NCI-H146 treated with DMSO at 0.1 percent for 48 hours (cell line): ENCODE measurements around the gene STAC3.

Experiments used
- DNase-seq: peaks from one replicate; lab custom pipeline; 2025; ENCODE audit not compliant: unreplicated experiment; lab: John Stamatoyannopoulos, UW

Gene STAC3

DNA sequence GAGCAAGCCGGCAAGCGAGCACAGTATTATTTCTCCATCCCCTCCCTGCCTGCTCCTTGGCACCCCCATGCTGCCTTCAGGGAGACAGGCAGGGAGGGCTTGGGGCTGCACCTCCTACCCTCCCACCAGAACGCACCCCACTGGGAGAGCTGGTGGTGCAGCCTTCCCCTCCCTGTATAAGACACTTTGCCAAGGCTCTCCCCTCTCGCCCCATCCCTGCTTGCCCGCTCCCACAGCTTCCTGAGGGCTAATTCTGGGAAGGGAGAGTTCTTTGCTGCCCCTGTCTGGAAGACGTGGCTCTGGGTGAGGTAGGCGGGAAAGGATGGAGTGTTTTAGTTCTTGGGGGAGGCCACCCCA, 38.3 kb downstream of the STAC3 start:
- no peak for DNase-seq

DNA sequence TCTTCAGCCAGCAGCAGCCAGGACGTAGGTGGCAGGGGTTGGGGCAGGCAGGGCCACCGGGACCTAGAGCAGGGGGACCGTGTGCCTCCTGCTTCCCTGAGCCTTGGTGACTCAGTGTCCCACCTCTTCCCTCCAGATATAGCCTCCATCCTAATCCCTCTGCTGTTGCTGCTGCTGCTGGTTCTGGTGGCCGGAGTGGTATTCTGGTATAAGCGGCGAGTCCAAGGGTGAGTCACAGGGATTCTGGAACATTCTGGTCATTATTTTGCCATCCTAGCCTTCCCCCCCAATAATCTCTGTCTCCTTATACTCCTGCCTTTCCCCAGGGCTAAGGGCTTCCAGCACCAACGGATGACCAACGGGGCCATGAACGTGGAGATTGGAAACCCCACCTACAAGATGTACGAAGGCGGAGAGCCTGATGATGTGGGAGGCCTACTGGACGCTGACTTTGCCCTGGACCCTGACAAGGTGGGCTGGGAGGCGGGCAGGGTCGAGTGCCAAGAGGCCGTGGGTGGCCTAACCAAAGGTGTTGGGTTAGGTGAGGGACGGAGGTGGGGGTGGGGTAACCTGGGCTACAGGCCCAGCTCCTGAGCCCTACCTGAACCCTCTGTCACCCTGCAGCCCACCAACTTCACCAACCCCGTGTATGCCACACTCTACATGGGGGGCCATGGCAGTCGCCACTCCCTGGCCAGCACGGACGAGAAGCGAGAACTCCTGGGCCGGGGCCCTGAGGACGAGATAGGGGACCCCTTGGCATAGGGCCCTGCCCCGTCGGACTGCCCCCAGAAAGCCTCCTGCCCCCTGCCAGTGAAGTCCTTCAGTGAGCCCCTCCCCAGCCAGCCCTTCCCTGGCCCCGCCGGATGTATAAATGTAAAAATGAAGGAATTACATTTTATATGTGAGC, 38.9 kb downstream of the STAC3 start:
- no peak for DNase-seq

DNA sequence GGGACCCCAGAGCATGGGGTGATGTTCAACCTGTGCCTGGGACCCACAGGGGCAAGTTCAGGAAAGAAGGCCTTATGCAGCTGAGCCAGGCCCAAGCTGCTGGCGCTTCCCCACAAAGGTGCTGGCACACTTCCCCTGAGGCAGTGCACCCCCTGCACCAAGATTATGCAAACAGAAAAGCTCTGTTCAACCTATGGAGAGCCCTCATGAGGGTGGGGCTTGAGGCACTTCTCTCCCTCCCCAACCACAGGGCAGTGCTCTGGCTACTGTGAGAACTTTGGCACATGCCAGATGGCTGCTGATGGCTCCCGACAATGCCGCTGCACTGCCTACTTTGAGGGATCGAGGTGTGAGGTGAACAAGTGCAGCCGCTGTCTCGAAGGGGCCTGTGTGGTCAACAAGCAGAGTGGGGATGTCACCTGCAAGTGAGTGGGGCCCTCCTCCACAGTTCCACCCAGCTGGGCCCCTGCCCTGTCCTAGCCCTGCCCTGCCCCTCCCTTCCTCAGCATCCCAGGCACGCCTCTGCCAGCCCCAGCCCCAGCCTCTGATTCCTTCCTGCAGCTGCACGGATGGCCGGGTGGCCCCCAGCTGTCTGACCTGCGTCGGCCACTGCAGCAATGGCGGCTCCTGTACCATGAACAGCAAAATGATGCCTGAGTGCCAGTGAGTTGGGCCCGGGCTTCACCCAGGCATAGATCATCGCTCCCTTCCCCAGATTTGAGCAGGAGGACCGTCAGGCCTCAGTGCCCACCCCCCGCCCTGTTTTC, 39.9 kb downstream of the STAC3 start:
- no peak for DNase-seq

DNA sequence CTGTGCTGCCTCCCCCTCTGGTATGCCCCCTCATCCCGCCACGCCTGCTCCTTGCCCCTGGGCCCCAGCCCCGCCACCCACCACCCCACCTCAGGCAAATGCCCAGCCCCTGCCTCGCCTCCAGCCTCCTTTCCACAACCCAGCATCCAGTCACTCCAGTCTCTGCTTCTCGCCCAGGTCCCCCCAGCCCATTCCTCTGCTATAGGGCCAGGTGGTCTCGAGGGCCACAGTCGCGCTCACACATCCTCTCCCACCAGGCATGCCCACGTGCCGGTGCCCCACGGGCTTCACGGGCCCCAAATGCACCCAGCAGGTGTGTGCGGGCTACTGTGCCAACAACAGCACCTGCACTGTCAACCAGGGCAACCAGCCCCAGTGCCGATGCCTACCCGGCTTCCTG, 40.5 kb downstream of the STAC3 start:
- DNase-seq: no peak

DNA sequence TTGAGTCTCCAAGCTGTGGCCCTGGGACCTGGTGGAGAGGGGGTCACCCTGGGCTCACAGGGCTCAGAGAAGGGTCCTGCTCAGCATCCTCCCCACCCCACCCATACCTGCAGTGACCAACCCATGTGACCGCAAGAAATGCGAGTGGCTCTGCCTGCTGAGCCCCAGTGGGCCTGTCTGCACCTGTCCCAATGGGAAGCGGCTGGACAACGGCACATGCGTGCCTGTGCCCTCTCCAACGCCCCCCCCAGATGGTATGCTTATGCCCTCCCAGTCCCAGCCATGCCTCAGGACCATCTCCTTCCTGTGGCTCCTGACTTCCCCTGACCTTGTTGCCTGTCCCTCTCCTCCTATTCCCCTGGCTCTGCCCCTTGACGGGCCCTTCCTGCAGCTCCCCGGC, 41.1 kb downstream of the STAC3 start:
- DNase-seq: no peak

DNA sequence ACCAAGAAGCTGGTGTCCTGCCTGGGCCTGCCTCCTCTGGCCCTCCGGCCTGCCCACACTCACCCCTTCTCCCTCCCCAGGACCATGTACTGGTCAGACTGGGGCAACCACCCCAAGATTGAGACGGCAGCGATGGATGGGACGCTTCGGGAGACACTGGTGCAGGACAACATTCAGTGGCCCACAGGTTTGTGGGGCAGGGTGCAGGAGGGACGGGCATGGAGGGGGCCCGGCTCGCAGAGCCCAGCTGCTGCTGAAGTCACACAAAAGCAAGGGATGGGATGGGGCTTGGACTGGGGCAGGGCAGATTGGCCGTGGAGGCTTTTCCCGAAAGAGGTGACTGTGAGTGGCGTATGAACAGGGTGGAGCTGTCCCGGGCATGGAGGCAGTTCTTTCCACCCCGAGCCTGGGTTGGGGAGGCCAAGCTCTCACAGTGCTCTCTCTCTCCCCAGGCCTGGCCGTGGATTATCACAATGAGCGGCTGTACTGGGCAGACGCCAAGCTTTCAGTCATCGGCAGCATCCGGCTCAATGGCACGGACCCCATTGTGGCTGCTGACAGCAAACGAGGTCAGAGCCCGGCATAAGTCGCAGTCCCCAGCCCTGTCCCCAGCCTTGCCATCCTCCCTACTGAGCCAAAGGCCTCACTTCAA, 42.2 kb downstream of the STAC3 start:
- no peak for DNase-seq

DNA sequence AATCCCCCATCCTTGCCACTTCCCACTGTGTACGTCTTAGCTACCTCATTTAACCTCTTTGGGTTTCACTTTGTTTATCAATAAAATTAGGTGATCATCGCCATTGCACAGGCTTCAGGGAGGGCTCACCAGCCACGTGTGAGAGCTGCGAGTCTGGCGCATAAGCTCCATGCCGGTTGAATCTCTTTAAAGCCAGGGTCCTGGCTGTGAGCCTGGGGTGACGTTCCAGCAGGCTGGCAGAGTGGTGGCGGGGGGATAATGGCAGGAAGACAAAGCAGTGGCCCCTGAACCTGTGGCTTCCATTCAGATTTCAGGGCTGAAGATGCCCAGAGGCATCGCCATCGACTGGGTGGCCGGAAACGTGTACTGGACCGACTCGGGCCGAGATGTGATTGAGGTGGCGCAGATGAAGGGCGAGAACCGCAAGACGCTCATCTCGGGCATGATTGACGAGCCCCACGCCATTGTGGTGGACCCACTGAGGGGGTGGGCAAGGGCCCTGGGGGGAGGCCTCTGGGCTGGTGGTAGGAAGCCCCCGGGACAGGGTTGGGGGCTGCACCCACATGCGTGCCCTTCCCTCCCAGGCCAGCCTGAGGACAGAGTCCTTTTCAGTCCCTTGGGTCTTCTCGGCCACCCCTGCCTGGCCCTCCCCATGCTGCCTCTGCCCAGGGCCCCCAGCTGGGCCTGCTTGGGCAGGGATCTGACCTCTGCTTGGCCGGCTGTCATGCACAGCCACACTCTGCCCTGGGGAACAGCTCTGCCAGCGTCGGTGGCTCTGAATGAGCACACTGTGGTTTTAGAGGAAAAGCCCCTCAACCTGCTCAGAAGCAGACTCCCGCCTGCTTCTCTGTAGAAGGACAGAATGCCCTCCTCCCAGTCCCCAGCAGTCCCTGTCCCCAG, 43.0 kb downstream of the STAC3 start:
- no peak for DNase-seq

DNA sequence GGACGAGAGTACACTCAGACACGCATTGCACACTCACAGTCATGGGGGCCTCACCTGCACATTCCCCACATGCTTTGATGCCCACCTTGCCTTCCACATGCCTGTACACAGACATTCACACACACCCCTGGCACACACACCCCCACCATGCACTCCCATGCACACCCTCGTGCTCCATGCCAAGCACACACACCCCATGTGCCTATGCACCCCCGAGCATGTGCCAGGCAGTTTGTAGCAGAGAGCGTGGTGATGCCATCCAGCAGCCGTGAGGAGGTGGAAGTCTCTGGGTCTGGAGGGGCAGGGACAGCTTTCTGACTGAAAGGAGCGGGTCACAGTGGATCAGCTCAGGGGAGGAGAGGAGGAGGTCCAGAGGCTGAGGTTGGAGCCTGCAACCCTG, 45.1 kb downstream of the STAC3 start:
- no peak for DNase-seq

DNA sequence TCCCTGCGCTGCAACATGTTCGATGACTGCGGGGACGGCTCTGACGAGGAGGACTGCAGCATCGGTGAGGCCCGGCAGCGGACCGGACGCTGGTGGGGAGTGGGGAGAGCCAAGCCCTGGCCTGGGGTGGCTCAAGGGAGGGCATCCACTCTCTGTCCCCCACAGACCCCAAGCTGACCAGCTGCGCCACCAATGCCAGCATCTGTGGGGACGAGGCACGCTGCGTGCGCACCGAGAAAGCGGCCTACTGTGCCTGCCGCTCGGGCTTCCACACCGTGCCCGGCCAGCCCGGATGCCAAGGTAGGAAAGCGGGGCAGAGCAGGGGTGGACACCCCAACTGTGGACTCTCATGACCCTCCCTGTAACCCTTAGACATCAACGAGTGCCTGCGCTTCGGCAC, 45.8 kb downstream of the STAC3 start:
- no peak for DNase-seq

DNA sequence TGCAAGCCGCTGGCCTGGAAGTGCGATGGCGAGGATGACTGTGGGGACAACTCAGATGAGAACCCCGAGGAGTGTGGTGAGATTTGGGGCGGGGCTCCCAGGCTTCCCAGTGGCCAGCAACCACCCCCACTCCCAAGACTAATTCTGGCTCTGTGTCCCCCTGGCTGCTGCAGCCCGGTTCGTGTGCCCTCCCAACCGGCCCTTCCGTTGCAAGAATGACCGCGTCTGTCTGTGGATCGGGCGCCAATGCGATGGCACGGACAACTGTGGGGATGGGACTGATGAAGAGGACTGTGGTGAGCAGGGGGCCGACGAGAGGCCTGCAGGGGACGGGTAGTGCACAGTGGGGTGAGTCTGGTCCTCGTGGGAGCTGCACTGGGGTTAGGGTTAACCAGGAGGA, 46.5 kb downstream of the STAC3 start:
- no peak for DNase-seq

DNA sequence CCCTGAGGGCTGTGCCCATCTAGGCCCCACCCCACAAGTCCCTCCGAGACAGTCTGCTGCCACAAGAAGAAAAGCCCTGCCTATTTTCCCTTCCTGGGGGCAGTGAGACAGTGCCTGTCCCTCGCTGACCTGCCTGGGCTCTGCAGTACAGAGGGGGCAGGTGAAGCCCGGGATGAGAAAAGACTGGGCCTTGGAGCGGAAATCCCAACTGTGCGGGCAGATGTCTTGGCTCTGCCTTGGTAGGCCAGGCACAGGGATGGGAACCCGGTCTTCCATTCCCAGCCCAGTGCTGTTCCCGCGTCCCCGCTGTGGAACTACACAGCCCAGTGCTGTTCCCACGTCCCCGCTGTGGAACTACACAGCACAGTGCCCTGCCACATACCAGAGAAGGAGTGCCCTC, 47.2 kb downstream of the STAC3 start:
- no peak for DNase-seq

DNA sequence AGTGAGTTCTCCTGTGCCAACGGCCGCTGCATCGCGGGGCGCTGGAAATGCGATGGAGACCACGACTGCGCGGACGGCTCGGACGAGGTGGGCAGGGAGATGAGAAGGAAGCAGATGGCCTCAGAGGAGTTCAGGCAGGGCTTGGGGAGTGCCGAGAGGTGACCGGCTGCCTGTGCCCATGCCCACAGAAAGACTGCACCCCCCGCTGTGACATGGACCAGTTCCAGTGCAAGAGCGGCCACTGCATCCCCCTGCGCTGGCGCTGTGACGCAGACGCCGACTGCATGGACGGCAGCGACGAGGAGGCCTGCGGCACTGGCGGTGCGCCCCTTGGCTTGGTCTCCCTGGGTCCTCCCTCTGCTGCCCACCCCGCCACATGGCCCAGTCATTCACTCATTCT, 47.8 kb downstream of the STAC3 start:
- no peak for DNase-seq

DNA sequence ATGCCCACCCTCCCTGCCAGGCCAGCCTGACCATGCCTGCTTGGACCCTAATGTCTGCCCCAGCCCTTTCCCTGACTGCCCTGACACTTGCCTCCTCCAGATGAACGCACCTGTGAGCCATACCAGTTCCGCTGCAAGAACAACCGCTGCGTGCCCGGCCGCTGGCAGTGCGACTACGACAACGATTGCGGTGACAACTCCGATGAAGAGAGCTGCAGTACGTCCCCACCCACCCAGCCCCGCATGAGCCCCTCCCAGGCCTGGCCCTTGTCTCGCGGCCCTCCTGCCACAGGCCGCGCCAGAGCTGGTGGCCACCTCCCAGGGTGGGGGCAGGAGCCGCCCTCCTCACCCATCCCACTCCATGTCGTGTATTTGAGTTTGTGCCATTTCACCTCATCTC, 48.7 kb downstream of the STAC3 start:
- DNase-seq: no peak

DNA sequence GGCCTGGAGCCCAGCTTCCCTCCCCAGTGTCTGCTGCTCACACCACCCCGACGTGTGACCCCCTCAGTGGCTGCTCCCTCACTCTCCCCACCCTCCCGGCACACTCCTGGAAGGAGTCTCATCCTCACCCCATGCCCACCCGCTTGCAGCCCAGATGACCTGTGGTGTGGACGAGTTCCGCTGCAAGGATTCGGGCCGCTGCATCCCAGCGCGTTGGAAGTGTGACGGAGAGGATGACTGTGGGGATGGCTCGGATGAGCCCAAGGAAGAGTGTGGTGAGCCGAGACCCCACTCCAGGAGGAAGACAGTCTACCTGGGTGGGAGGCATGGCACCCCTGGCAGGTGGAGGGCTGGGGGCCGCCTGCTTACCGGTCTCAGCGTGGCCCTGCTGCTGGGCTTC, 49.4 kb downstream of the STAC3 start:
- no peak for DNase-seq

DNA sequence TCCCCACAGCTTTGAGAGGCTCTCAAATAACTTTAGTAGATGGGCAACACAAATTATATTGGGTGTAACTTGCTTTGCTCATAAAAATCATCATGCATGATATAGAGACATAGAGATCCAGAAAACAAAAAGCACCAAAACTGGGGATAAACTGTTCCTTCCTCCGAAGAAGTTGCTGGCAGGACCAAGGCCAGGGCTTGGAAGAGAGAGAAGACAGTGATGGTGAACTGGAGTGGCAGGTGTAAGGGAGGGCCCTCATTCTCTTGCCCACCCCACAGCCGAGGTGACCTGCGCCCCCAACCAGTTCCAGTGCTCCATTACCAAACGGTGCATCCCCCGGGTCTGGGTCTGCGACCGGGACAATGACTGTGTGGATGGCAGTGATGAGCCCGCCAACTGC, 49.8 kb downstream of the STAC3 start:
- no peak for DNase-seq

DNA sequence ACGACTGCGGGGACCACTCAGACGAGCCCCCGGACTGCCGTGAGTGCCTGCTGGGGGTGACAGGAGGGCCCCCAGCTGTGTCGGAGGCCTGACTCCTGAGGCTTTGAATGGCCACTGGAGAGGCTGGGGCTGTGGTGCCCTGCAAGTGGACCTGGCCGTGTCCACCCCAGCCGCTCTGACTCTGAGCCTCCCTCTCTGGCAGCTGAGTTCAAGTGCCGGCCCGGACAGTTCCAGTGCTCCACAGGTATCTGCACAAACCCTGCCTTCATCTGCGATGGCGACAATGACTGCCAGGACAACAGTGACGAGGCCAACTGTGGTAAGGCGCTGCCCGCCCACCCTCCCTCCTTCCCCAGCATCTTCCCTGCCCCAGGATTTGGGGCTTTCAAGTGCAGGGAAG, 50.5 kb downstream of the STAC3 start:
- DNase-seq: no peak

DNA sequence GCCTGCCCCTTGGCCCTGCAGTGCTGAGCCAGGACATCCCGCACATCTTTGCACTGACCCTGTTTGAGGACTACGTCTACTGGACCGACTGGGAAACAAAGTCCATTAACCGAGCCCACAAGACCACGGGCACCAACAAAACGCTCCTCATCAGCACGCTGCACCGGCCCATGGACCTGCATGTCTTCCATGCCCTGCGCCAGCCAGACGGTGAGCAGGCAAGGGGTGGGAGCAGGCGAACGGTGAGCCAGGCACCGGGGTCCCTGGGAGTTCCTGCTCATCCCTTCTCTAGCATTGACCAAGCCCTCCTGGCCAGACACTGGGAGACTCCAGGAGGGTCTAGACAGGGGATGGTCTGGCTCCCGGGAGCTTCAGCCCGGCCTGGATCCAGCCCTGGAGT, 51.8 kb downstream of the STAC3 start:
- DNase-seq: no peak

DNA sequence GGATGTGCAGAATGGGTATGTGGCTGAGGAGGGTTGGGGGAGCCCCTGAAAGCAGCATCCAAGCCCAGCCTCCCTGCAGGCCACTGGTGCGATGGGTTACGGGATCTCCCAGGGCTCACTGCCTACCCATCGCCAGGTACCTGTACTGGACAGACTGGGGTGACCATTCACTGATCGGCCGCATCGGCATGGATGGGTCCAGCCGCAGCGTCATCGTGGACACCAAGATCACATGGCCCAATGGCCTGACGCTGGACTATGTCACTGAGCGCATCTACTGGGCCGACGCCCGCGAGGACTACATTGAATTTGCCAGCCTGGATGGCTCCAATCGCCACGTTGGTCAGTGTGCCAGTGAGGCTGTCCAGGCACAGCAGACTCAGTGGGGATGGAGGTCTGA, 52.7 kb downstream of the STAC3 start:
- DNase-seq: no peak

DNA sequence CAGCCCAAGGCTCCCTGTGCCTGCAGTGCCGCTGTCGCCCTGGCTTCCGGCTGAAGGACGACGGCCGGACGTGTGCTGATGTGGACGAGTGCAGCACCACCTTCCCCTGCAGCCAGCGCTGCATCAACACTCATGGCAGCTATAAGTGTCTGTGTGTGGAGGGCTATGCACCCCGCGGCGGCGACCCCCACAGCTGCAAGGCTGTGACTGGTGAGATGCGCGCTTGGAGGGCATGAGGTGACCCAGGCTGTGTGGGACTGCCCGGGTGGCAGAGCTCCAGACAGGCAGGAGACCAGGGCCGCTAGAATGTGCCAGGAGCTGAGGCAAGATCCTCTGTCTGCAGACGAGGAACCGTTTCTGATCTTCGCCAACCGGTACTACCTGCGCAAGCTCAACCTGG, 54.0 kb downstream of the STAC3 start:
- DNase-seq: no peak

DNA sequence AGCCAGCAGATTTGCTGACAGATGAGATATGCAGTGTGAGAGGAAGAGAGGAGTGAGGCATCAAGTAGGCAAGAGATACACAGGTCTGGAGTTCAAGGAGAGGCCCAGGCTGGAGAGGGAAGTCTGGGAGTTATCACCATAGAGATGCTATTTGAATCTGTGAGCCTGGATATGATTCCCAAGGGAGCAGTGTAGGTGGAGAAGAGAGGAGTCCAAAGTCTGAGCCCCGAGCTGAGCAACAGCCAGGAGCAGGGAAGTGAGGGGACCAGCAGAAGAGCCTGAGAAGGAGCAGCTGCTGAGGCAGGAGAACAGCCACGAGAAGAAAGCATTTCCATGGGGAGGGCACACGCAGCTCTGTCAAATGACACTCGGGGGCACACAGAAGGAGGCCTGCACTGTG, 54.5 kb downstream of the STAC3 start:
- DNase-seq: no peak
